Measurements from ENCODE around the gene FAM163A. TPM values are rescaled to one million over a fixed set of nuclear protein-coding genes. Genes with fewer than 3 reads are reported as not detected.
"Not testable (repeated sequence)": the region's sequence is repeated elsewhere in the genome, so short reads cannot be mapped to it uniquely, and the experiment has no call there.

The FAM163A gene
- not detected in 2 replicates for total RNA-seq

DNA sequence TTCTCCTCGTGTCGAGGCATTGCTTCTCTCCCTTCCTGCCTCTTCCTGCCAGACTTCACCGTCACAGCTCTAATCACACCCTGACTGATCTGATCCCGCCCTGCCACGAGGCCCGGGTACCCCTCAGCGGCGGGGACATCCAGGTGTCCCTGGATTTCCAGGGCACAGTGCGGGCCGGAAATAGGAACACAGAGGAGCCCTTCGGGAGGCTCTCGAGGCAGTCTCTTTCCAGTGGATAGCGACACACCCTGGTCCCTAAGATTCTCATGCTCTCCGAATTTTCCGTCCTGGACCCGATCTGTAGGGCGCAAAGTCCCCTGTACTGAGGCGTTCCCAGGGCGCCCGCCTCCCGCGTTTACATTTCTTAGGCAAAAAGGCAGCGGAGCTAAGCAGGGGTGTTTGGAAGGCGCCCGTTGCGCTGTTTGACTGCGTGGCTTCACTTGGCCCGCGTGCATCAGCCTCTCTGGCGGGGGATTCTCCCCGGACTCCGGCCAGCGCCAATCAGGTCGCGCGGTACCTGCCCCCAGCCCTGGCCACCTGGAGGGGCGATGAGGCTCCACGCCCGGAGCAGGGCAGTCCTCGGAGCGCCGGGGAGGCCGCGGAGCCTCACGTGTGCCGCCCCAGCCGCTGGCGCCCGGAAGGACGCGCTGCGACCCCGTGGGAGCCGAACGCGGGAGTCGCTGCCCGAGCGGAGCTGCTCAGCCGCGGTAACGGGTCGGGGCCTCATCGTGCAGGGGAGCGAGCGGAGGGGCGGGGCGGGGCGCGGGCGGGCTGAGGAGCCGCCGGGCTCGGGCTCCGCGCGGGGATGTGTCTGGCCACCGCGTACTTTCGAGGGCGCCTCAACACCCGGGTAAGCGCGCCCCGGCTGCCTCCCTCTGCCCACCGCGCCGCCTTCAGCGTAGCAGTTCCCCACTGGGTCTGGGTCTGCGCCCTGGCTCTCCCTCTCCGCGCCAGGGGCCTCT lies at the start of gene FAM163A:
FAM163A (plus strand) TSS at position 575 of the 962 bp plus-strand sequence. CDS start 69,807 bp downstream, outside the sequence.
- TF ChIP-seq, protein P1, sequence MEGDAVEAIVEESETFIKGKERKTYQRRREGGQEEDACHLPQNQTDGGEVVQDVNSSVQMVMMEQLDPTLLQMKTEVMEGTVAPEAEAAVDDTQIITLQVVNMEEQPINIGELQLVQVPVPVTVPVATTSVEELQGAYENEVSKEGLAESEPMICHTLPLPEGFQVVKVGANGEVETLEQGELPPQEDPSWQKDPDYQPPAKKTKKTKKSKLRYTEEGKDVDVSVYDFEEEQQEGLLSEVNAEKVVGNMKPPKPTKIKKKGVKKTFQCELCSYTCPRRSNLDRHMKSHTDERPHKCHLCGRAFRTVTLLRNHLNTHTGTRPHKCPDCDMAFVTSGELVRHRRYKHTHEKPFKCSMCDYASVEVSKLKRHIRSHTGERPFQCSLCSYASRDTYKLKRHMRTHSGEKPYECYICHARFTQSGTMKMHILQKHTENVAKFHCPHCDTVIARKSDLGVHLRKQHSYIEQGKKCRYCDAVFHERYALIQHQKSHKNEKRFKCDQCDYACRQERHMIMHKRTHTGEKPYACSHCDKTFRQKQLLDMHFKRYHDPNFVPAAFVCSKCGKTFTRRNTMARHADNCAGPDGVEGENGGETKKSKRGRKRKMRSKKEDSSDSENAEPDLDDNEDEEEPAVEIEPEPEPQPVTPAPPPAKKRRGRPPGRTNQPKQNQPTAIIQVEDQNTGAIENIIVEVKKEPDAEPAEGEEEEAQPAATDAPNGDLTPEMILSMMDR (conservative IDR thresholded peaks at IDR 0.05; ENCODE audit: low read depth, low read length): no peak
- no peak for DNase-seq (ENCODE audit: low read depth)
- H3K4me3 ChIP-seq (ENCODE audit: low read depth, low read length): no peak within 1 kb of the TSS

DNA sequence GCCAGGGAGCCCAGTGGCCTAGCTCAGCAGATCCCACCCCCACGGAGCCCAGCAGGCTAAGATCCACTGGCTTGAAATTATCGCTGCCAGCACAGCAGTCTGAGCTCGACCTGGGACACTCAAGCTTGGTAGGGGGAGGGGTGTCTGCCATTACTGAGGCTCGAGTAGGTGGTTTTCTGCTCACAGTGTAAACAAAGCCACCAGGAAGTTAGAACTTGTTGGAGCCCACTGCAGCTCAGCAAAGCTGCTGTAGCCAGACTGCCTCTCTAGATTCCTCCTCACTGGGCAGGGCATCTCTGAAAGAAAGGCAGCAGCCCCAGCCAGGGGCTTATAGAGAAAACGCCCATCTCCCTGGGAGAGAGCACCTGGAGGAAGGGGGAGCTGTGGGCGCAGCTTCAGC lies 48.6 kb upstream of the FAM163A start:
- H3K4me3 ChIP-seq (ENCODE audit: low read depth, low read length); DNase-seq (ENCODE audit: low read depth): not testable (repeated sequence)

DNA sequence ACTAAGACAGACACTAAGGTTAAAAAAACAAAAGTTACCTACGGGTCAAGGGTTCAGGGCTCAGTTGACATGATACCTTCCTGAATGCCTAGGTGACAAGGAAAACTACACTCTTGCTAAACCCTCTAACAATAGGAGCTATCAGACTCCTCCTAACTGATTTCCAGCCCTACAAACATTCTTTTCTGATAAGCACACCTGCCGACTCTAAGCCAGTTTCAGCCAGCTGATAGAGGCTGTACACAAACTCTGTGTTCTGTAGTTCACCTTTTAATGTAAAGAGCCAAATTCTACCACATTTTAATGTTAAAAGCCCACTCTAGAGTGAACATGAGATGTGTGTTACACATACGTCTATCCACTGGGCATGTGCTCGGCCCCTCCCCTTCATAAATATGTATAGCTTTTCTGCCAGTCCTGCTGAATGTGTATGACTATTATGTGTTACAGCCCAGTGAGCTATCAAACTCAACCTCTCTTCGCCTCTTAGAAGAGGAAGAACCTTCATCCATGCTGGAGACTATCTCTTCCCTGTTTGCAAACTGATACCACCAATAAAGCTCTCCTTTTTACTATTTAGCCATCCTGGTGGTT lies 40.0 kb upstream of the FAM163A start:
- DNase-seq (ENCODE audit: low read depth): no peak
- TF ChIP-seq, protein P1 (conservative IDR thresholded peaks at IDR 0.05; ENCODE audit: low read depth, low read length): no peak

DNA sequence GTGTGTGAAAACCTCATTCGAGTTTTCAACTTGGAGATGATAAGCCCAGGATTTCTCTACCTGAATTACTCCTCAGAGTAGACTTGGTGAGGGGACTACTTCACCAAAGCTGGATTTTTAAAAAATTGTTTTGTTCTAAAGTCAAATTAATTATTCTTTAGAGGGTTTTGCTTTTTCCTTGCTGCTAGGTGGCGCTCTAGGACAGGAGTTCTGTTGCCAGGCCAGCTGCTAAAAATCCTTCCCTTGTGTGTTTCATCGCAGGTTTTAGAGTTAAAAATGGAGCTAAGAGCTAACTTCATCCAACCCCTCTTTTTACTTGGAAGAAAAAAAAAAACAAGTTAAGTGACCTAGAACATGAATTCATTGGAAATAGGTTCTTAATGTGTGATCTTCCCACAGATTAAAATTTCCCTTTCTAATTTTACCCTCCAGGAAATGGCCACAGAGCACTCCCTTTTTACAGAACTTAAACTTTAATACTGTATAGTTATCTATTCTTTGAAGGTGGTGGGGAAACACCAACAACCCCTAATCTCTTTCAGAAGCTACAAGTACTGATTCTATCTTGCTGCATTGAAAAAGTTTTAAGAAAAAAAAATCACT lies 36.7 kb upstream of the FAM163A start:
- peak; percentile 4 for DNase-seq (ENCODE audit: low read depth)
- H3K4me3 ChIP-seq (ENCODE audit: low read depth, low read length): no peak overlapping the region
- TF ChIP-seq, protein P1 (conservative IDR thresholded peaks at IDR 0.05; ENCODE audit: low read depth, low read length): peak; percentile 86

More for the DNA sequence above, 40.0 kb upstream of the FAM163A start:
- no peak overlapping the region for H3K4me3 ChIP-seq (ENCODE audit: low read depth, low read length)

DNA sequence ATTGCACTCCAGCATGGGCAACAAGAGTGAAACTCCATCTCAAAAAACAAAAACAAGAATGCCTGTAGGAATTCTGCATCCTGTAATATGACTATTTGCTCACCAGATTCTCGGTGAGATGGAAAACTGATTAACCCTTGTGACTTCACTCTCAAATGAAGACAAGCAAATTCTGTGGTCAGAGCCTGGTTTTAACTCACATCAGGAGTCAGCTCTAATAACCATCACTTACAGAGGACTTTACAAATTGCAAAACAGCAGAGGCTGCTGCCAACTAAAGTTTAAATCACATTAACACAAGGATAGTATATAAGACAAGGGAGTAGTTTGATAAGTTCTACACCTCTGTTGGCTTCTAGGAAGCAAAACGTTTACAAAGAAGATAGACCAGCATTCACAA lies 35.7 kb upstream of the FAM163A start:
- TF ChIP-seq, protein P1 (conservative IDR thresholded peaks at IDR 0.05; ENCODE audit: low read depth, low read length): no peak
- no peak overlapping the region for H3K4me3 ChIP-seq (ENCODE audit: low read depth, low read length)
- no peak for DNase-seq (ENCODE audit: low read depth)

DNA sequence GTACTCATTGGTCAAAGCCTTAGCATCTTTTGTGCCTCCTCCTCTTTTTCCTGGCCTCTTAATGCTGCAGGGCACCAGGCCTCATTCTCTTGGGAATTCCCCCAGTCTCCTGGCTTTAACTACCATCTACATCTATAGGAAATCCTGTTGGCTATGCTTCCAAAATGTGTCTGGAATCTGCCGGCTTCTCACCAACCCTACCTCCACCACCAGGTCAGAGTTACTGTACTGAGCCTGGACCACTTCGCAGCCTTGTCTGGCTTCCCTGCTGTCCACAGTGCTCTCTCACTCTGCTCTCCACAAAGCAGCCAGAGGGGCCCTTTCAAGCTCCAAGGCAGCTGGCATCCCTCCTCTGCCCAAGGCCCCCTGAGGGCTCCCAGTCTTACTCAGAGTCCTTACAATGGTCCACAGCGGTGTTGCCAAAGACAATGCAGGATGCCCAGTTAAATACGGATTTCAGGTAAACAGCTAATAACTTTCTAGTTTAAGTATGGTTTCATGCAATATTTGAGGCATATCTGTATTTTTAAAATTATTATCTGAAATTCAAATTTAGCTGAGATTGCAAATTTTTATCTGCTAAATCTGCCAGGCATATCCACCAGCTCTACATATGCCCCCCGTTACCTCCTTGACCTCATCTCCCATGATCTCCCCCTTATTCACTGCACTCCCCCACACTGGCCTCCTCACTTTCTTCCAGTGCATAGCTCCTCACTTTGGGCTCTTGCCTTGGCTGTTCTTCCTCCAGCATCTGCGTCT lies 34.5 kb upstream of the FAM163A start:
- H3K4me3 ChIP-seq (ENCODE audit: low read depth, low read length): no peak overlapping the region
- DNase-seq (ENCODE audit: low read depth): no peak
- TF ChIP-seq, protein P1 (conservative IDR thresholded peaks at IDR 0.05; ENCODE audit: low read depth, low read length): no peak
